Measurements from ENCODE around the gene NXPH4. TPM values are rescaled to one million over a fixed set of nuclear protein-coding genes. Genes with fewer than 3 reads are reported as not detected.

Gene NXPH4
- total RNA-seq, 1 donor from 2014 or later: not detected

DNA sequence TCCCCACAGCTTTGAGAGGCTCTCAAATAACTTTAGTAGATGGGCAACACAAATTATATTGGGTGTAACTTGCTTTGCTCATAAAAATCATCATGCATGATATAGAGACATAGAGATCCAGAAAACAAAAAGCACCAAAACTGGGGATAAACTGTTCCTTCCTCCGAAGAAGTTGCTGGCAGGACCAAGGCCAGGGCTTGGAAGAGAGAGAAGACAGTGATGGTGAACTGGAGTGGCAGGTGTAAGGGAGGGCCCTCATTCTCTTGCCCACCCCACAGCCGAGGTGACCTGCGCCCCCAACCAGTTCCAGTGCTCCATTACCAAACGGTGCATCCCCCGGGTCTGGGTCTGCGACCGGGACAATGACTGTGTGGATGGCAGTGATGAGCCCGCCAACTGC, 15.4 kb upstream of the NXPH4 start:
- H3K4me2 ChIP-seq: no peak overlapping the region
- peaks cover 5% of the 10 kb centered on the region for H3K27me3 Mint-ChIP-seq (ENCODE audit: insufficient read depth, low read depth)
- no peaks in the 10 kb centered on the region for H3K4me1 ChIP-seq
- peaks cover 27% of the 10 kb centered on the region for H3K36me3 Mint-ChIP-seq
- no peaks in the 10 kb centered on the region for H3K36me3 ChIP-seq
- no peaks in the 10 kb centered on the region for H3K27me3 ChIP-seq
- H3K27ac Mint-ChIP-seq: no peak overlapping the region
- TF ChIP-seq EZH2phosphoT487 (IDR thresholded peaks at IDR 0.05) (no peak), CTCF (IDR thresholded peaks at IDR 0.05) (no peak), EZH2 (IDR thresholded peaks at IDR 0.05) (no peak)
- no peak overlapping the region for H3K4me3 ChIP-seq
- H3F3A ChIP-seq (ENCODE audit: low read depth): no peaks in the 10 kb centered on the region
- no peak for DNase-seq (ENCODE audit: low spot score)
- H3K9ac ChIP-seq: no peak overlapping the region
- no peaks in the 10 kb centered on the region for H3K9me3 ChIP-seq (ENCODE audit: low read depth)
- no peaks in the 10 kb centered on the region for H4K20me1 ChIP-seq (ENCODE audit: low read depth)
- H3K4me3 Mint-ChIP-seq: no peak overlapping the region
- no peaks in the 10 kb centered on the region for H3K79me2 ChIP-seq (ENCODE audit: low read depth)
- no peaks in the 10 kb centered on the region for H3K4me1 Mint-ChIP-seq
- H3K27ac ChIP-seq: no peak overlapping the region
- H3K9me3 Mint-ChIP-seq: no peaks in the 10 kb centered on the region
- no peak overlapping the region for H2AFZ ChIP-seq (replicated peaks)

DNA sequence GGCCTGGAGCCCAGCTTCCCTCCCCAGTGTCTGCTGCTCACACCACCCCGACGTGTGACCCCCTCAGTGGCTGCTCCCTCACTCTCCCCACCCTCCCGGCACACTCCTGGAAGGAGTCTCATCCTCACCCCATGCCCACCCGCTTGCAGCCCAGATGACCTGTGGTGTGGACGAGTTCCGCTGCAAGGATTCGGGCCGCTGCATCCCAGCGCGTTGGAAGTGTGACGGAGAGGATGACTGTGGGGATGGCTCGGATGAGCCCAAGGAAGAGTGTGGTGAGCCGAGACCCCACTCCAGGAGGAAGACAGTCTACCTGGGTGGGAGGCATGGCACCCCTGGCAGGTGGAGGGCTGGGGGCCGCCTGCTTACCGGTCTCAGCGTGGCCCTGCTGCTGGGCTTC, 15.0 kb upstream of the NXPH4 start:
- Histone ChIP-seq H3K36me3 (no peaks in the 10 kb centered on the region), H3K4me2 (no peak overlapping the region), H2AFZ (replicated peaks) (no peak overlapping the region), H3K9ac (no peak overlapping the region), H3K4me3 (no peak overlapping the region), H3K9me3 (ENCODE audit: low read depth) (no peaks in the 10 kb centered on the region), H3F3A (ENCODE audit: low read depth) (no peaks in the 10 kb centered on the region), H3K79me2 (ENCODE audit: low read depth) (no peaks in the 10 kb centered on the region), H3K4me1 (no peaks in the 10 kb centered on the region), H4K20me1 (ENCODE audit: low read depth) (no peaks in the 10 kb centered on the region), H3K27ac (no peak overlapping the region), H3K27me3 (no peaks in the 10 kb centered on the region)
- H3K27ac Mint-ChIP-seq: no peak overlapping the region
- H3K9me3 Mint-ChIP-seq: no peaks in the 10 kb centered on the region
- H3K4me3 Mint-ChIP-seq: no peak overlapping the region
- H3K36me3 Mint-ChIP-seq: peaks cover 27% of the 10 kb centered on the region
- peaks cover 5% of the 10 kb centered on the region for H3K27me3 Mint-ChIP-seq (ENCODE audit: insufficient read depth, low read depth)
- DNase-seq (ENCODE audit: low spot score): no peak
- no peak for TF ChIP-seq EZH2phosphoT487 (IDR thresholded peaks at IDR 0.05)
- TF ChIP-seq CTCF (IDR thresholded peaks at IDR 0.05): no peak
- H3K4me1 Mint-ChIP-seq: no peaks in the 10 kb centered on the region

GRCh38 chr12:57202321-57202720, 14.3 kb upstream of the NXPH4 start:
- H3K4me2 ChIP-seq: no peak overlapping the region
- H3F3A ChIP-seq (ENCODE audit: low read depth): no peaks in the 10 kb centered on the region
- H3K4me3 Mint-ChIP-seq: no peak overlapping the region
- no peak overlapping the region for H2AFZ ChIP-seq (replicated peaks)
- peaks cover 26% of the 10 kb centered on the region for H3K36me3 Mint-ChIP-seq
- H3K79me2 ChIP-seq (ENCODE audit: low read depth): no peaks in the 10 kb centered on the region
- H3K9ac ChIP-seq: no peak overlapping the region
- DNase-seq (ENCODE audit: low spot score): no peak
- peaks cover 5% of the 10 kb centered on the region for H3K27me3 Mint-ChIP-seq (ENCODE audit: insufficient read depth, low read depth)
- TF ChIP-seq EZH2phosphoT487 (IDR thresholded peaks at IDR 0.05) (no peak), CTCF (IDR thresholded peaks at IDR 0.05) (no peak), EZH2 (IDR thresholded peaks at IDR 0.05) (no peak)
- no peaks in the 10 kb centered on the region for H3K36me3 ChIP-seq
- H3K27ac Mint-ChIP-seq: no peak overlapping the region
- no peaks in the 10 kb centered on the region for H3K9me3 Mint-ChIP-seq
- no peaks in the 10 kb centered on the region for H4K20me1 ChIP-seq (ENCODE audit: low read depth)
- H3K27ac ChIP-seq: no peak overlapping the region
- no peaks in the 10 kb centered on the region for H3K4me1 ChIP-seq
- no peaks in the 10 kb centered on the region for H3K4me1 Mint-ChIP-seq
- H3K9me3 ChIP-seq (ENCODE audit: low read depth): no peaks in the 10 kb centered on the region
- H3K27me3 ChIP-seq: no peaks in the 10 kb centered on the region
- no peak overlapping the region for H3K4me3 ChIP-seq

GRCh38 chr12:57203201-57203600, 13.4 kb upstream of the NXPH4 start:
- no peak for DNase-seq (ENCODE audit: low spot score)
- no peaks in the 10 kb centered on the region for H3K27me3 ChIP-seq
- no peaks in the 10 kb centered on the region for H3F3A ChIP-seq (ENCODE audit: low read depth)
- Mint-ChIP-seq H3K4me3 (no peak overlapping the region), H3K9me3 (no peaks in the 10 kb centered on the region), H3K27ac (no peak overlapping the region), H3K27me3 (ENCODE audit: insufficient read depth, low read depth) (peaks cover 2% of the 10 kb centered on the region), H3K36me3 (peaks cover 29% of the 10 kb centered on the region), H3K4me1 (no peaks in the 10 kb centered on the region)
- no peak overlapping the region for H3K9ac ChIP-seq
- H3K4me3 ChIP-seq: no peak overlapping the region
- H3K36me3 ChIP-seq: no peaks in the 10 kb centered on the region
- H4K20me1 ChIP-seq (ENCODE audit: low read depth): no peaks in the 10 kb centered on the region
- H3K27ac ChIP-seq: no peak overlapping the region
- no peaks in the 10 kb centered on the region for H3K9me3 ChIP-seq (ENCODE audit: low read depth)
- no peaks in the 10 kb centered on the region for H3K79me2 ChIP-seq (ENCODE audit: low read depth)
- no peak overlapping the region for H3K4me2 ChIP-seq
- no peak for TF ChIP-seq CTCF (IDR thresholded peaks at IDR 0.05)
- no peaks in the 10 kb centered on the region for H3K4me1 ChIP-seq
- no peak overlapping the region for H2AFZ ChIP-seq (replicated peaks)

All from neural progenitor cell (in vitro differentiated cells).